Astrocyte (in vitro differentiated cells and primary cell): ENCODE data around the gene FBXL13. TPM values are rescaled to one million over a fixed set of nuclear protein-coding genes. Genes with fewer than 3 reads are reported as not detected.
"Not testable (repeated sequence)": the region's sequence is repeated elsewhere in the genome, so short reads cannot be mapped to it uniquely, and the experiment has no call there.

Experiments used
- DNase-seq: peaks from one replicate; pipeline ENCODE4 v3.0.0-alpha.2; 2010; ENCODE audit warnings: low read depth
- FAIRE-seq: peaks from 2 replicates; lab custom pipeline; 2011; peaks lifted over from hg19 to GRCh38; lab: Jason Lieb, UNC
- H2AFZ ChIP-seq: 2 replicates; pipeline ENCODE4 v1.6.0; 2012; ENCODE audit warnings: low read depth, low read length, inconsistent platforms
- H3K27ac ChIP-seq: 2 replicates; pipeline ENCODE4 v1.5.1; 2011; ENCODE audit warnings: low read depth, low read length, inconsistent platforms
- H3K27me3 ChIP-seq: 2 replicates; pipeline ENCODE4 v1.6.0; 2011; ENCODE audit warnings: low read length, inconsistent platforms; ENCODE audit not compliant: insufficient read depth
- H3K36me3 ChIP-seq: 2 replicates; pipeline ENCODE4 v1.5.1; 2011; ENCODE audit warnings: low read length, inconsistent platforms; ENCODE audit not compliant: insufficient read depth
- H3K4me1 ChIP-seq: 2 replicates; pipeline ENCODE4 v1.5.1; 2011; ENCODE audit warnings: low read length, inconsistent platforms; ENCODE audit not compliant: insufficient read depth
- H3K4me2 ChIP-seq: 2 replicates; pipeline ENCODE4 v1.6.0; 2012; ENCODE audit warnings: low read length, inconsistent platforms
- H3K4me3 ChIP-seq: 2 replicates; pipeline ENCODE4 v1.5.1; 2011; ENCODE audit warnings: low read depth, mild to moderate bottlenecking, low read length, inconsistent platforms; ENCODE audit not compliant: insufficient read depth
- H3K79me2 ChIP-seq: 2 replicates; pipeline ENCODE4 v1.6.0; 2012; ENCODE audit warnings: mild to moderate bottlenecking, low read length, inconsistent platforms; ENCODE audit not compliant: insufficient read depth
- H3K9ac ChIP-seq: 2 replicates; pipeline ENCODE4 v1.6.0; 2012; ENCODE audit warnings: mild to moderate bottlenecking, low read length, inconsistent platforms
- H3K9me3 ChIP-seq: 2 replicates; pipeline ENCODE4 v1.5.1; 2012; ENCODE audit warnings: low read depth, mild to moderate bottlenecking, low read length, inconsistent platforms; ENCODE audit not compliant: insufficient read depth
- H4K20me1 ChIP-seq: 2 replicates; pipeline ENCODE4 v1.6.0; 2012; ENCODE audit warnings: low read length, inconsistent platforms; ENCODE audit not compliant: insufficient read depth
- H3K27ac Mint-ChIP-seq: one replicate; pipeline ENCODE4 v1.8.0; 2021; ENCODE audit warnings: mild to moderate bottlenecking, mixed read lengths; ENCODE audit not compliant: unreplicated experiment
- H3K27me3 Mint-ChIP-seq: one replicate; pipeline ENCODE4 v1.8.0; 2021; ENCODE audit warnings: low read depth, mixed read lengths; ENCODE audit not compliant: unreplicated experiment
- H3K36me3 Mint-ChIP-seq: one replicate; pipeline ENCODE4 v1.8.0; 2021; ENCODE audit warnings: low read depth, mixed read lengths; ENCODE audit not compliant: unreplicated experiment
- H3K4me1 Mint-ChIP-seq: one replicate; pipeline ENCODE4 v1.8.0; 2021; ENCODE audit warnings: low read depth, mixed read lengths; ENCODE audit not compliant: unreplicated experiment
- H3K4me3 Mint-ChIP-seq: one replicate; pipeline ENCODE4 v1.8.0; 2021; ENCODE audit warnings: mild to moderate bottlenecking, moderate library complexity, mixed read lengths; ENCODE audit not compliant: unreplicated experiment
- H3K9me3 Mint-ChIP-seq: one replicate; pipeline ENCODE4 v1.8.0; 2021; ENCODE audit warnings: mild to moderate bottlenecking, mixed read lengths; ENCODE audit not compliant: unreplicated experiment
- CTCF ChIP-seq: IDR thresholded peaks from 2 replicates; pipeline ENCODE4 v1.5.1; 2011; ENCODE audit warnings: low read depth, mild to moderate bottlenecking, inconsistent platforms, low read length, moderate library complexity; ENCODE audit not compliant: insufficient read depth
- EZH2 ChIP-seq: IDR thresholded peaks from 2 replicates; pipeline ENCODE4 v1.6.1; 2012; ENCODE audit warnings: mild to moderate bottlenecking, low read length, inconsistent platforms; ENCODE audit not compliant: insufficient read depth
- total RNA-seq: library from RNA; stranded (reverse); gene quantifications from 2 replicates; pipeline ENCODE4 v1.2.1, GENCODE V29; 2021

FBXL13 gene
- total RNA-seq, 1 donor from 2014 or later = 1.2 TPM

- Mint-ChIP-seq H3K4me3 (no peak overlapping the region), H3K27ac (no peak overlapping the region), H3K9me3 (peaks cover 2% of the 10 kb centered on the region), H3K27me3 (no peaks in the 10 kb centered on the region), H3K36me3 (peaks cover 1% of the 10 kb centered on the region), H3K4me1 (peaks cover 1% of the 10 kb centered on the region)
- no peak overlapping the region for H3K9ac ChIP-seq
- H3K4me2 ChIP-seq = no peak overlapping the region
- H4K20me1 ChIP-seq = no peaks in the 10 kb centered on the region
- no peaks in the 10 kb centered on the region for H3K4me1 ChIP-seq
- H3K4me3 ChIP-seq = no peak overlapping the region
- H3K9me3 ChIP-seq = no peaks in the 10 kb centered on the region
- TF ChIP-seq CTCF (no peak), EZH2 (no peak)
- DNase-seq = no peak
- H3K27me3 ChIP-seq = no peaks in the 10 kb centered on the region
- no peaks in the 10 kb centered on the region for H3K36me3 ChIP-seq
- no peak overlapping the region for H3K27ac ChIP-seq
- no peak overlapping the region for H2AFZ ChIP-seq
- FAIRE-seq = no peak
- no peaks in the 10 kb centered on the region for H3K79me2 ChIP-seq
Observed at GRCh38 chr7:103031024-103031423, 43.6 kb downstream of the FBXL13 start.

- no peaks in the 10 kb centered on the region for H3K79me2 ChIP-seq
- H3K4me3 Mint-ChIP-seq = no peak overlapping the region
- peaks cover 2% of the 10 kb centered on the region for H3K36me3 Mint-ChIP-seq
- DNase-seq (no peak), FAIRE-seq (no peak)
- H3K9me3 Mint-ChIP-seq = peaks cover 10% of the 10 kb centered on the region
- H3K4me3 ChIP-seq = no peak overlapping the region
- no peaks in the 10 kb centered on the region for H3K27me3 Mint-ChIP-seq
- H3K9ac ChIP-seq = no peak overlapping the region
- no peaks in the 10 kb centered on the region for H4K20me1 ChIP-seq
- no peak overlapping the region for H2AFZ ChIP-seq
- no peaks in the 10 kb centered on the region for H3K9me3 ChIP-seq
- H3K4me2 ChIP-seq = no peak overlapping the region
- no peaks in the 10 kb centered on the region for H3K36me3 ChIP-seq
- H3K4me1 ChIP-seq = no peaks in the 10 kb centered on the region
- no peak overlapping the region for H3K27ac ChIP-seq
- no peak overlapping the region for H3K27ac Mint-ChIP-seq
- H3K4me1 Mint-ChIP-seq = no peaks in the 10 kb centered on the region
- no peak for TF ChIP-seq CTCF
- TF ChIP-seq EZH2 = no peak
- no peaks in the 10 kb centered on the region for H3K27me3 ChIP-seq
Observed at GRCh38 chr7:103025341-103025740, 49.3 kb downstream of the FBXL13 start.

- H3K4me1 Mint-ChIP-seq, H3K4me3 Mint-ChIP-seq, H3K27me3 Mint-ChIP-seq, DNase-seq, H3K4me3 ChIP-seq, H4K20me1 ChIP-seq, H3K27me3 ChIP-seq, H3K4me1 ChIP-seq, H2AFZ ChIP-seq, H3K4me2 ChIP-seq, H3K27ac ChIP-seq, H3K27ac Mint-ChIP-seq, FAIRE-seq, H3K36me3 Mint-ChIP-seq, H3K36me3 ChIP-seq, H3K79me2 ChIP-seq, H3K9ac ChIP-seq, H3K9me3 ChIP-seq: not testable (repeated sequence)
- peaks cover 13% of the 10 kb centered on the region for H3K9me3 Mint-ChIP-seq
Observed at GRCh38 chr7:103023578-103023977, 51.0 kb downstream of the FBXL13 start.

- not testable (repeated sequence) for H3K4me3 ChIP-seq, H3K36me3 ChIP-seq, H3K4me1 ChIP-seq, H3K9ac ChIP-seq, H3K27ac Mint-ChIP-seq, H3K27me3 ChIP-seq, H3K27ac ChIP-seq, DNase-seq, H4K20me1 ChIP-seq, H3K9me3 ChIP-seq, H3K4me1 Mint-ChIP-seq, H3K4me2 ChIP-seq, H3K79me2 ChIP-seq, H2AFZ ChIP-seq, FAIRE-seq, H3K27me3 Mint-ChIP-seq, H3K4me3 Mint-ChIP-seq
- Mint-ChIP-seq H3K36me3 (peaks cover 15% of the 10 kb centered on the region), H3K9me3 (peaks cover 20% of the 10 kb centered on the region)
Observed at GRCh38 chr7:103021490-103021889, 53.1 kb downstream of the FBXL13 start.

GRCh38 chr7:103020876-103021275 lies 53.7 kb downstream of the FBXL13 start:
- Mint-ChIP-seq H3K9me3 (peaks cover 20% of the 10 kb centered on the region), H3K36me3 (peaks cover 19% of the 10 kb centered on the region)
- not testable (repeated sequence) for H3K27me3 ChIP-seq, H3K9ac ChIP-seq, H3K27ac ChIP-seq, H4K20me1 ChIP-seq, H3K27ac Mint-ChIP-seq, H3K79me2 ChIP-seq, H3K4me3 ChIP-seq, H2AFZ ChIP-seq, H3K4me1 Mint-ChIP-seq, H3K4me2 ChIP-seq, H3K27me3 Mint-ChIP-seq, FAIRE-seq, H3K9me3 ChIP-seq, H3K4me1 ChIP-seq, H3K4me3 Mint-ChIP-seq, DNase-seq, H3K36me3 ChIP-seq
